ENCODE data around the gene RAPGEF4. TPM values are rescaled to one million over a fixed set of nuclear protein-coding genes. Genes with fewer than 3 reads are reported as not detected.

Gene RAPGEF4
- total and polyA plus RNA-seq, 2 of the 13 experiments (the other 11 are each of a cell fraction or from before 2014, with no cell fraction given): 0.78 to 0.91 TPM

- Histone ChIP-seq H3K27ac (ENCODE audit: extremely low read length, insufficient read depth, low read length) (no peak overlapping the region), H3K9me3 (ENCODE audit: low read length) (peaks cover 6% of the 10 kb centered on the region; the same call in 1 of the 2 replicates), H3K4me2 (ENCODE audit: low read depth, low read length) (no peak overlapping the region), H3K79me2 (ENCODE audit: insufficient read depth, low read length) (no peaks in the 10 kb centered on the region), H3K4me3 (replicated peaks in 1 of 3; ENCODE audit: insufficient read depth in 1 of 3, low read depth in 2 of 3, low read length in 3 of 3) (no peak overlapping the region), H4K20me1 (ENCODE audit: insufficient read depth, low read length) (no peaks in the 10 kb centered on the region), H3K4me1 (ENCODE audit: insufficient read depth, low read length) (no peaks in the 10 kb centered on the region; the same call in 1 of the 2 replicates), H3K36me3 (replicated peaks in 1 of 2; ENCODE audit: control insufficient read depth in 1 of 2, insufficient read depth in 2 of 2, low read length in 2 of 2) (no peaks in the 10 kb centered on the region), H2AFZ (ENCODE audit: low read length) (no peak overlapping the region), H3K9ac (ENCODE audit: insufficient read depth, low read depth, low read length) (no peak overlapping the region), H3K27me3 (ENCODE audit: control insufficient read depth in 1 of 2, insufficient read depth in 2 of 2, low read length in 2 of 2) (peaks cover 0 to 9% of the 10 kb centered on the region in 2 experiments; a peak in 2 of 5 replicates)
- CTCF ChIA-PET (ENCODE audit: low intra/inter-chr PET ratio, low total read pairs): no interaction called here
- WGBS (ENCODE audit: low lambda C conversion rate): 0% methylated on average over 2 of the region's 2 CpGs
- no peak for ATAC-seq
- in situ Hi-C loops (cut with HindIII; ENCODE audit: extremely low pct_ligation_motif_present, low pct_unique_long_range_greater_than_20kb) (no loop called here), intact Hi-C loops (cut with micrococcal nuclease; ENCODE audit: unreplicated experiment) (no loop called here)
- BruUV-seq (replicated peaks): no TSS peak
- FAIRE-seq: no peak
- POLR2A ChIA-PET: no interaction called here
- no peak for DNase-seq (ENCODE audit: low spot score)
- TF ChIP-seq, protein P1, sequence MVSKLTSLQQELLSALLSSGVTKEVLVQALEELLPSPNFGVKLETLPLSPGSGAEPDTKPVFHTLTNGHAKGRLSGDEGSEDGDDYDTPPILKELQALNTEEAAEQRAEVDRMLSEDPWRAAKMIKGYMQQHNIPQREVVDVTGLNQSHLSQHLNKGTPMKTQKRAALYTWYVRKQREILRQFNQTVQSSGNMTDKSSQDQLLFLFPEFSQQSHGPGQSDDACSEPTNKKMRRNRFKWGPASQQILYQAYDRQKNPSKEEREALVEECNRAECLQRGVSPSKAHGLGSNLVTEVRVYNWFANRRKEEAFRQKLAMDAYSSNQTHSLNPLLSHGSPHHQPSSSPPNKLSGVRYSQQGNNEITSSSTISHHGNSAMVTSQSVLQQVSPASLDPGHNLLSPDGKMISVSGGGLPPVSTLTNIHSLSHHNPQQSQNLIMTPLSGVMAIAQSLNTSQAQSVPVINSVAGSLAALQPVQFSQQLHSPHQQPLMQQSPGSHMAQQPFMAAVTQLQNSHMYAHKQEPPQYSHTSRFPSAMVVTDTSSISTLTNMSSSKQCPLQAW (CRISPR knock-in tag; IDR thresholded peaks at IDR 0.05): no peak
- no peak for TF ChIP-seq SIX4 (CRISPR knock-in tag; IDR thresholded peaks at IDR 0.05)
- TF ChIP-seq ELF3 (CRISPR knock-in tag; IDR thresholded peaks at IDR 0.05): no peak
- no peak for TF ChIP-seq ZSCAN22 (CRISPR knock-in tag; IDR thresholded peaks at IDR 0.05)
- no peak for TF ChIP-seq HCFC1 (IDR thresholded peaks at IDR 0.05; ENCODE audit: low read depth, low read length)
- TF ChIP-seq, protein P2, sequence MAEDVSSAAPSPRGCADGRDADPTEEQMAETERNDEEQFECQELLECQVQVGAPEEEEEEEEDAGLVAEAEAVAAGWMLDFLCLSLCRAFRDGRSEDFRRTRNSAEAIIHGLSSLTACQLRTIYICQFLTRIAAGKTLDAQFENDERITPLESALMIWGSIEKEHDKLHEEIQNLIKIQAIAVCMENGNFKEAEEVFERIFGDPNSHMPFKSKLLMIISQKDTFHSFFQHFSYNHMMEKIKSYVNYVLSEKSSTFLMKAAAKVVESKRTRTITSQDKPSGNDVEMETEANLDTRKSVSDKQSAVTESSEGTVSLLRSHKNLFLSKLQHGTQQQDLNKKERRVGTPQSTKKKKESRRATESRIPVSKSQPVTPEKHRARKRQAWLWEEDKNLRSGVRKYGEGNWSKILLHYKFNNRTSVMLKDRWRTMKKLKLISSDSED (CRISPR knock-in tag; IDR thresholded peaks at IDR 0.05): no peak
- TF ChIP-seq NR3C1 (CRISPR knock-in tag; IDR thresholded peaks at IDR 0.05): no peak
- TF ChIP-seq, protein P3, sequence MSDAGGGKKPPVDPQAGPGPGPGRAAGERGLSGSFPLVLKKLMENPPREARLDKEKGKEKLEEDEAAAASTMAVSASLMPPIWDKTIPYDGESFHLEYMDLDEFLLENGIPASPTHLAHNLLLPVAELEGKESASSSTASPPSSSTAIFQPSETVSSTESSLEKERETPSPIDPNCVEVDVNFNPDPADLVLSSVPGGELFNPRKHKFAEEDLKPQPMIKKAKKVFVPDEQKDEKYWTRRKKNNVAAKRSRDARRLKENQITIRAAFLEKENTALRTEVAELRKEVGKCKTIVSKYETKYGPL (CRISPR knock-in tag; IDR thresholded peaks at IDR 0.05): no peak
- TF ChIP-seq TBX3 (IDR thresholded peaks at IDR 0.05; ENCODE audit: borderline replicate concordance): no peak
- TF ChIP-seq, protein P4, sequence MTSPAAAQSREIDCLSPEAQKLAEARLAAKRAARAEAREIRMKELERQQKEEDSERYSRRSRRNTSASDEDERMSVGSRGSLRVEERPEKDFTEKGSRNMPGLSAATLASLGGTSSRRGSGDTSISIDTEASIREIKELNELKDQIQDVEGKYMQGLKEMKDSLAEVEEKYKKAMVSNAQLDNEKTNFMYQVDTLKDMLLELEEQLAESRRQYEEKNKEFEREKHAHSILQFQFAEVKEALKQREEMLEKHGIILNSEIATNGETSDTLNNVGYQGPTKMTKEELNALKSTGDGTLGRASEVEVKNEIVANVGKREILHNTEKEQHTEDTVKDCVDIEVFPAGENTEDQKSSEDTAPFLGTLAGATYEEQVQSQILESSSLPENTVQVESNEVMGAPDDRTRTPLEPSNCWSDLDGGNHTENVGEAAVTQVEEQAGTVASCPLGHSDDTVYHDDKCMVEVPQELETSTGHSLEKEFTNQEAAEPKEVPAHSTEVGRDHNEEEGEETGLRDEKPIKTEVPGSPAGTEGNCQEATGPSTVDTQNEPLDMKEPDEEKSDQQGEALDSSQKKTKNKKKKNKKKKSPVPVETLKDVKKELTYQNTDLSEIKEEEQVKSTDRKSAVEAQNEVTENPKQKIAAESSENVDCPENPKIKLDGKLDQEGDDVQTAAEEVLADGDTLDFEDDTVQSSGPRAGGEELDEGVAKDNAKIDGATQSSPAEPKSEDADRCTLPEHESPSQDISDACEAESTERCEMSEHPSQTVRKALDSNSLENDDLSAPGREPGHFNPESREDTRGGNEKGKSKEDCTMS (CRISPR knock-in tag; conservative IDR thresholded peaks at IDR 0.05): no peak
- TF ChIP-seq ZBTB20 (CRISPR knock-in tag; IDR thresholded peaks at IDR 0.05; ENCODE audit: borderline replicate concordance, low read depth): no peak
- no peak for TF ChIP-seq RBFOX2 (IDR thresholded peaks at IDR 0.05; ENCODE audit: low read depth, low read length)
- no peak for TF ChIP-seq ZFP36 (IDR thresholded peaks at IDR 0.05; ENCODE audit: borderline replicate concordance, low read depth, low read length, partially characterized antibody)
- TF ChIP-seq, protein P5, sequence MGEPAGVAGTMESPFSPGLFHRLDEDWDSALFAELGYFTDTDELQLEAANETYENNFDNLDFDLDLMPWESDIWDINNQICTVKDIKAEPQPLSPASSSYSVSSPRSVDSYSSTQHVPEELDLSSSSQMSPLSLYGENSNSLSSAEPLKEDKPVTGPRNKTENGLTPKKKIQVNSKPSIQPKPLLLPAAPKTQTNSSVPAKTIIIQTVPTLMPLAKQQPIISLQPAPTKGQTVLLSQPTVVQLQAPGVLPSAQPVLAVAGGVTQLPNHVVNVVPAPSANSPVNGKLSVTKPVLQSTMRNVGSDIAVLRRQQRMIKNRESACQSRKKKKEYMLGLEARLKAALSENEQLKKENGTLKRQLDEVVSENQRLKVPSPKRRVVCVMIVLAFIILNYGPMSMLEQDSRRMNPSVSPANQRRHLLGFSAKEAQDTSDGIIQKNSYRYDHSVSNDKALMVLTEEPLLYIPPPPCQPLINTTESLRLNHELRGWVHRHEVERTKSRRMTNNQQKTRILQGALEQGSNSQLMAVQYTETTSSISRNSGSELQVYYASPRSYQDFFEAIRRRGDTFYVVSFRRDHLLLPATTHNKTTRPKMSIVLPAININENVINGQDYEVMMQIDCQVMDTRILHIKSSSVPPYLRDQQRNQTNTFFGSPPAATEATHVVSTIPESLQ (CRISPR knock-in tag; conservative IDR thresholded peaks at IDR 0.05): no peak
- no peak for TF ChIP-seq ZNF558 (CRISPR knock-in tag; IDR thresholded peaks at IDR 0.05; ENCODE audit: borderline replicate concordance)
Observed at GRCh38 chr2:172848519-172848918, 112.9 kb downstream of the RAPGEF4 start.

All from HepG2 (cell line).